GM12892 (cell line): ENCODE data around the gene SYVN1.

Source experiments
- POLR2A ChIP-seq: IDR thresholded peaks from 2 replicates; pipeline ENCODE4 v1.6.1; 2011; ENCODE audit warnings: low read depth, low read length, control low read depth
- TAF1 ChIP-seq: IDR thresholded peaks from 2 replicates; pipeline ENCODE4 v1.6.1; 2011; ENCODE audit warnings: low read depth, mild to moderate bottlenecking, control low read depth, low read length, borderline replicate concordance

- TF ChIP-seq POLR2A (no peak), TAF1 (no peak)
Measured at GRCh38 chr11:65160643-65161042, 26.3 kb upstream of the SYVN1 start.
